Dermis microvascular lymphatic vessel endothelial cell (primary cell): ENCODE results near the gene TACC2. TPM values are rescaled to one million over a fixed set of nuclear protein-coding genes. Genes with fewer than 3 reads are reported as not detected.

Experiments
- DNase-seq, 2 donors: peaks; one replicate each; pipeline versions ENCODE4 v3.0.0 to v3.0.0-alpha.2; 2010; ENCODE audit warnings: low read depth in 2 of 2
- total RNA-seq: library from RNA; depleted of rRNA; stranded (reverse); fragments of >200 nt; gene quantifications from 2 replicates; pipeline ENCODE4 v1.2.1, GENCODE V29; 2014

Gene TACC2
- total RNA-seq, 1 donor from 2014 or later = 3.7 TPM

DNA sequence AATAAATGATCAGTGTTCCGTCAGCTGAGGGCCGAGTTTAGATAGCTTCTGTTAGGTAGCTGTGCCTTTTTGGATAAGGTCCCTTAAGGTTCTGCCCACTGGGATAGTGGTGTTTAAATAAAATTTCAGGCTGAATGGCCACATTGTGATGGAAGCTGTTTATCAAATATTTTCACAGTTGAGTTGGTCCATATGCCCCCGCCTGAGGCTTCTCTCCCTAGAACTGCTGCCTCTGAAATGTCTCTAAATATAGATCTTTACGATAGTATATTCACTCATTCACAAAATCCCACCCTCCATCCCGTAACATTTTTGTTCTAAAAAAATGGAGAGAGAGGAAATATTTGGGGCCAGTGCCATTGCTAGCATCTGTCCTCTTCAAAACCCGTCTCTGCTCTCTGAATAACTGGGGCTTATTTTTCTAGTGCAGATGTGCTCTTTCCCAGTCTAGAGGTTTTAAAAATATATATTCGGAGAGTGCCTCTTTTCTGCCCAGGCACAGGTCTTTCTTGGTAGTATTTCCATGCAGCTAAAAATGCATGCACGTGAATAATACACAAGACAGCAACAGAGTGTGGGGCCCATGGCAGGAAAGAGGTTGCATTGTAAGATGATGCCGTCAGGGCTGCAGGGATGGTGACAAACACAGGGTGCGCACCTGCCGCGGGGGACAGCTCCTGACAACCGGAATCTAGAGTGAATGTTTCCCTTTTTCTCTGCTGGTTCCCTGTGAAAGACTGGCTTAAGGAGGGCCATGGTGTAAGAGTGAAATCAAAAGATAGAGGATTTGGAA lies 176.7 kb downstream of the TACC2 start:
- no peak for DNase-seq

GRCh38 chr10:122168101-122168500 lies 179.1 kb downstream of the TACC2 start:
- no peak for DNase-seq

GRCh38 chr10:122168598-122169394 lies 179.8 kb downstream of the TACC2 start:
- DNase-seq = no peak

DNA sequence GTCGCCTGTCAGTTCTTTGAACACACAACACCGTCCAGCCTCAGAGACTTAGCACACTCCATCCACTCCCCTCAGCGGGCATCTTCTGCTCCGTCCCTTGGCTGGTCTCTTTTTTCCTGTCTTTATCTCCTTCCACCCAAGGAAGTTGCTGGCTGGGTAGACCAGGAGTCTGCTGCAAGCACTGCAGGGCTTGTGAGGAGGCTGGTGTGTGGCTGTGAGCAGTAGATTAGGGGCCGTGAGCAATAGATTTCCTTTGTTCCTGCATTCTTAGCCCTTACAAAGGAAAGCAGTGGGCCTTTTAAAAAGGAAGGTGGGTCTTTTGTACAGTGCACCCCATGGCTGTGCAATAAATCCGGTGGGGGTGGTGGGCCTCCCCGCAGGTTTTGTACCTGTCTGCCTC lies 181.8 kb downstream of the TACC2 start:
- DNase-seq = no peak

DNA sequence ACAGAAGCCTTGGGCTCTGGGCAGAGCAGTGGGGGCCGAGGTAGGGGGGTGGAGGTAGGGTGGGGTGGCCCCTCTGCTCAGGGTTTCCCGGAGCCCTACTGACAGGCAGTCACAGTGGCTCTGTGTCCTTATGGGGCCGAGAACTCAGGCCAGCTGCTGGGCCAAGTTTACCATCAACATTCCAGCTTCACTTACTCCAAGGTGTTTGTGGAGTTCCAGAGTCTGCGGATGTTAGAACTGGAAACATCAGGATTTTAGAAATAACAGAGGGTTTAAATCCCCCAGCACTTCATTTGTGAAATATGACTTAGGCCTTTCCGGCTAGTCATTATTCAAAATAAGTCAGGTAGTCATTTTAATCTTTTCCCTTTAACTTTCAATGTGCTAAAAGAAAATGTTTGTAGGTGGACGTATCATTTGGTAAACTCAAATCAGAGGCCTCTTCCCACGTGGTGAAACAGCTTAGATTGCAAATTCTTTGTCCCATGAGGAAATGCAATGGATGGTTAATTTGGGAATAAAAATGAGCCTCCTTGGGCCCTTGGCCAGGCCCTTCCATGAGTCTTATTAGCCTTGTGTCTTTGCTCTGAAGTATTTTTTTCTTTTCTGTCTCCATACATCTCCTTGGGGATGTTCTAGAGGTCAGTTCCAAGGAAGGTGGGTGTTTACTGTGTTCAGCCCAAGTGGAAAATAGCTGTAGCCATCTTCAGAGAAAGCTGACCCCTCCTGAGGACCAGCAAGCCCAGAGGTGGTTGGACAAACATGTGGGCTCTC lies 182.5 kb downstream of the TACC2 start:
- DNase-seq = no peak

GRCh38 chr10:122172361-122173008 lies 183.5 kb downstream of the TACC2 start:
- DNase-seq = no peak

DNA sequence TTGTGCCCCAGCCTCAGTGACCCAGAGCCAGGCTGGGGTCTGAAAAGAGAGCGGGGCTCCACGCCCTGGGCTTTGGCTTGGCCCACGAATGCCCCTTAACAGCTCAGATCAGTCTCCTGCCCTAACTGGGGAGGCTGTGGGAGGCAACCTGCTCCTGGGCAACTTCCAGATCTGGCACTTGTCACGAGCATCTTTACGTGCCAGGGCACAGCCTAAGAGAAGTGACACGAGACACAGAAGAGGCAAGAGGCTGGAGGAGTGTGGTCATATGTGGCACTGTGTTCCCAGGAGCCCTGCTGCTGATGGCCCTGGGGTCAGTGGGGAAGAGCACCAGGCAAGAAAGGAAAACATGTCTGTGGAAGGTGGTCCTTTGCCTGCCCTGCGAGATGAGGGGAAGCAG lies 184.4 kb downstream of the TACC2 start:
- no peak for DNase-seq

GRCh38 chr10:122173766-122174435 lies 184.9 kb downstream of the TACC2 start:
- no peak for DNase-seq

DNA sequence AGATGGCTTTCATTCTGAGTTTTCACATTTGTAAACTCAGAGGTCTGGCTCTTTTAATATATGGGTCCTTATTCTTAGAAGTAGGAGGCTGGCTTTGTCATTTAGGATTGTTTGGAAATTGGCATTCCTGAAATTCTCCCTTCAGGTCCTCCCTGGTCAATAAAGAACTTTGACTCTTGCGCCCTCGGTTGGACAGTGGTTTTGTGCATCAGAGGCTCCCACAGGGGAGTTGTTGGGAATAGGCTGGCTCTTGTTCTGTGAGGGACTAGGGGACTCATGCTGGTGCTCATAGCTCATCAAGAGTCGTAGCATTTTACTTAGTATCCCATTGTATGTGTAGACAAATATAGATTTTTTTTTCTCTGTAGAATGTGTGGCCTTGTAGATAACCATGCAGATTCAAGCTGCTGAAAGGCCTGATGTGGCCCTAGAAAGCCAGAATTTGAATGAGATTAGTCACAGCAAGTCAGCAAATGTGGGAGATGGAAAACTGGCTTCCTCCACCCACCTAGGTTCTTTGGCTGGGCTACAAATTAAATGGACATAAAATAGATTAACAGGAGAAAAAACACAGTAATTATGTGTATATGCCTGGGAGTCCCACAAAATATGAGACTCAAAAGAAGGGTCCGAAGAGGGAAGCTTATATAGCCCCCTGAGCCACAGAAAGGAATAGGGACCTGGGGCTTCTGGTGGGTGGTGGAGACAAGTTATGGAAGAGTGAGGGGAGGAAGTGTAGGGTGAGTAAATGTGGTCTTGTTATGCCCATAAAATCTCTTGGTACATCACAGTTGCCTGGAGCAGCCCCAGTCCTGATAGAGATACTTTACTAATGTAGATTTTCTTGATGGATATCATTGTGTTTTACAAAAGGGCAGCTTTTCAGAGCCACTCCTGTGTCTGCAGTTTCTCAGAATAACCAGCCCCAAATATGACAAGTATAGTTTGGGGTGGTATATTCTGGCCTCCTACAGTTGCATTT lies 187.6 kb downstream of the TACC2 start:
- no peak for DNase-seq

DNA sequence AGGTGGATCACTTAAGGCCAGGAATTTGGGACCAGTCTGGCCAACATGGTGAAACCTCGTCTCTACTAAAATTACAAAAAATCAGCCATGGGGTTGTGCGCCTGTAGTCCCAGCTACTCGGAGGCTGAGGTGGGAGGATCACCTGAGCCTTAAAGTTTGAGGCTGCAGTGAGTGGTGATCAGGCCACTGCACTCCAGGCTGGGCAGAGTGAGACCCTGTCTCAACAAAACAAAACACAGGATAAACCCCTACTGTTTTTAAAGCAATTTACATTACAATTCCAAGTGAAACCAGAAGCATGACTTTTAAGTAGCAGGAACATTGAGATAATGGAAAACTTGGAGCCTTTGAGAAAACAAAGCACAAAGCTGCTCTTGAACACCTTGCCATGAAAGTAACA lies 189.7 kb downstream of the TACC2 start:
- DNase-seq = no peak

DNA sequence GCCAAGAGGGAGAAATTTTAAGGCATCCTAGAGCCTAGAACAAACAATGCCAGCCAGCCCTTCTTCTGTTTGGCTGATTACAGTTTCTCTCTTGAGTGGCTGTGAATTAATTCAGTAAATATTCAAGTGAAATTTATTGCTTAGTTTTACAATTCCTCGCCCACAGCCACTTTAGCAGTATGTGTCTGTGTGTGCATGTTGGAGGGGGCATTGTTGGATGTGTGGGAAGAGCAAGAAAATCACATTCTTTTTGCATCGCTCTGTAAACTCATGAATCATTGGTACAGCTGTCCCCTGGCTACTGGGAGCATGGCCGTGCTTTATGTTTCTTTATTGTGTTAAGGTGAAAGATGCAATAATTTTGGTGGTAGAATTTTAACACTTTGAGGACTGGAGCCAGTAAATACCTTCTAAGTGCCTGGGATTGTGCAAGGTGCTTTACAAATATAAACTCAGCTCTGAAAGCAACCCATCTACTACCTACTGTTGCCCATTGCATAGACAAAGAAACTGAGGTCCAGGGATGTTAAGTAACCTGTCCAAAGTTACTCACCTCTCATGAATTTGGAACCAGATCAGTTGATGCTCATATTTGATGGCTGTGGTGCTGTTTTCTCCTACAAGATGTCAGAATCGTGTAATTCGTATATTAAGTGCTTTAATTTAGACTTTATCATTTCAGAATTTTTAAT lies 192.2 kb downstream of the TACC2 start:
- DNase-seq = peak in 1 of 2 donors; percentile 39

GRCh38 chr10:122181876-122182275 lies 192.9 kb downstream of the TACC2 start:
- no peak for DNase-seq

GRCh38 chr10:122182308-122182707 lies 193.3 kb downstream of the TACC2 start:
- DNase-seq = no peak

DNA sequence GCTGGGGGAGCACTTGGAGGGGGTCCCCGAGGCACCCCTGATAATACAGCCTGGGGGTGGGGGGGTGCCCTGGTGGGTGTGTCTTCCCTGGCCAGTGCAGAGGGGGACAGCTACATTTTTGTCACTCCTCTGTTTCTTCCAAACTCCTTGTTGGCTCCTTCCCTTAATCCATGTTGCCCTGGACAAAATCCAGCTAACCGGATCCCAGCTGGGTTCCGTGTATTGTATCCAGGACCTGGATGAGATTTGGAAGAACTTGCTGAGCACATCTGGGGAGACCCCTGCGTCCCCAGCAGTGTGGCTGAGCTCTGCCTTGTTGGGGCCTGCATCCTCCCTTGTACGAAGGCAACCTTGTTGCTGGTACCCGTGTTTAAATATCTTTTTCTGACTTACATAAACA lies 195.3 kb downstream of the TACC2 start:
- no peak for DNase-seq

- DNase-seq = no peak
These were observed 196.7 kb downstream of the TACC2 start for GRCh38 chr10:122185643-122186042.

DNA sequence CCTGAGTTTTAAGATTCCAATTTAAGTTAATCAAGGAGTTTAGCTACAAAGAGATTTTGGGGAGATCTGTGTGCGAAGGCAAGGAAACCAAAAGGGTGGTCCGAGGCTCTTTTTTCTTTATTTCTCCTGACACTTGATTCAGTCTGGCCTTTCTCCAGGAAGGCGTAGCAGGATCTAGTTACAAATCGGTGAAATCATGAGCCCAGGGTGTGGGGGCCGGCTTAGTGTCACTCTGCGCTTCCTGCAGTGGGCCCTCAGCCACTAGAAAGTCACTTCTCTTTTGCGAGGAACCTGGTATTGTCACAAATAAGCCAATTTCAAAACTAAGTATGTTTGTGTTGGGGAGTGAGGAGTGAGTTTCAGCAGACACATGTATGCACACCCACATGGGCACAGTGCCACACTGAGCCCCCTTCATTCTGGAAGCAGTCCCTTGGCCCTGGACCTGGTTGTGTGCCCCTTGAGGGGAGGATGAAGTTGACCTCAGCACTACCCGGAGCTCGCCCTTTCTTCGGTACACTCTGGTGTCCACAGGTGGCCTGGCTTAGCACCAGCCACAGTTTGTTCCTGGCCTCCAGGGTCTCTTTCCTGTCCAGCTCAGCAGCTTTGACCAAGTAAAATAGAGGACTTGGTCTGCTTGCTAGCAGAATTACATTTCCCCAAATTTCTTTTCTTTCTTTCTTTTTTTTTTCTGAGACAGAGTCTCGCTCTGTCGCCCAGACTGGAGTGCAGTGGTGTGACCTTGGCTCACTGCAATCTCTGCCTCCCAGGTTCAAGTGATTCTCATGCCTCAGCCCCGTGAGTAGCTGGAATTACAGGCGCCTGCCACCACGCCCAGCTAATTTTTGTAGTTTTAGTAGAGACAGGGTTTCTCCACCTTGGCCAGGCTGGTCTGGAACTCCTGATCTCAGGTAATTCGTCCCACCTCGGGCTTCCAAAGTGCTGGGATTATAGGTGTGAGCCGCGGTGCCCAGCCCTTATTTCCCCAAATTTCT lies 198.2 kb downstream of the TACC2 start:
- DNase-seq = peak in 1 of 2 donors; percentile 30

GRCh38 chr10:122188706-122189105 lies 199.7 kb downstream of the TACC2 start:
- DNase-seq = no peak

DNA sequence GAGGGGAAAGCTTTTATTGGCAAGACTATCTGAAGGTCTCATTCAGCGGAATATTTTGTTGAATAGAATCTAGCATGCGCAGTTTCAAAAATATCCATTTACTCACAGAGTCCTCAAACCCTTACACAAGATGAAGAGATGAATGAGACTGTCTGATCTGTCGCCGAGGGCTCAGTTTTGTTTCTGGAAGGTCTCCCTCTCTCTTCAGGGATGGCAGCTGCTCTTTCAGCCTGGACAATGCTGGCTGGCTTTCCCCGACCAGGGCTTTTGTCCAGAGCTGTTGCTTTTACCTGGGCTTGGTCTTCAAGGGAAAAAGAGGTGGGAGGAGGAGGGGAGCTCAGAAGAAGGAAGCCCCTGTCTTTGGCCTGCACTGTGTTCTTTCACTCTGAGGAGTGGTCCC lies 200.2 kb downstream of the TACC2 start:
- DNase-seq = no peak
